ENCODE results near the gene PSORS1C2. TPM values are rescaled to one million over a fixed set of nuclear protein-coding genes. Genes with fewer than 3 reads are reported as not detected.

PSORS1C2 gene
- total RNA-seq, 1 donor from 2014 or later, result not detected

DNA sequence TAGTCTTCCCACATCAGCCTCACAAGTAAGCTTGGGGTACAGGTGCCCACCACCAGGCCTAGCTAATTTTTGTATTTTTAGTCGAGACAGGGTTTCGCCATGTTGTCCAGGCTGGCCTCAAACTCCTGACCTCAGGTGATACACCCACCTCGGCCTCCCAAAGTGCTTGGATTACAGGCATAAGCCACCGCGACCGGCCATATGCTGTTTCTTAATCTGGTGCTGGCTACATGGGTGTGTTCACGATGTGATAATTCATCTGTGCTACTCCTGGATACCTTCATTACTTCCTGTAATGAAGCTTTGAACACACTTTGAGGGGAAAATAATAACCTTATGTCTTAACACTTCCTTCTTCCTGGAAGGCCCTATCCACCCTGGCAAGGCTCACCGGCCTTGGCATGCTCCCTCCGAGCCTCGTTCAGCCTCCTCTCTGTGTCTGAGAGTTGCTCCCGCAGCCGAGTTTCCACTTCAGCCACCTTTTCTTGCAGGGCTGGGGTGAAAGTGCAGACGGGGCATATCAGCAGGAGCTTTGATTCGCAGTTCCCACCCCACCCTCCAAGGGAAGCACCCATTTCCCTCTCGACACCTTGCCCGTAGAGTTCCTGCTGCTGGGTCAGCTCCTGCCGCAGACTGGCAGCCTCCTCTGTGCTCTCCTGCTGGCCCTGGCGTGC, 5.6 kb upstream of the PSORS1C2 start:
- H3K4me3 ChIP-seq (ENCODE audit: low read depth, low read length), result no peak overlapping the region
- TF ChIP-seq, protein P1, sequence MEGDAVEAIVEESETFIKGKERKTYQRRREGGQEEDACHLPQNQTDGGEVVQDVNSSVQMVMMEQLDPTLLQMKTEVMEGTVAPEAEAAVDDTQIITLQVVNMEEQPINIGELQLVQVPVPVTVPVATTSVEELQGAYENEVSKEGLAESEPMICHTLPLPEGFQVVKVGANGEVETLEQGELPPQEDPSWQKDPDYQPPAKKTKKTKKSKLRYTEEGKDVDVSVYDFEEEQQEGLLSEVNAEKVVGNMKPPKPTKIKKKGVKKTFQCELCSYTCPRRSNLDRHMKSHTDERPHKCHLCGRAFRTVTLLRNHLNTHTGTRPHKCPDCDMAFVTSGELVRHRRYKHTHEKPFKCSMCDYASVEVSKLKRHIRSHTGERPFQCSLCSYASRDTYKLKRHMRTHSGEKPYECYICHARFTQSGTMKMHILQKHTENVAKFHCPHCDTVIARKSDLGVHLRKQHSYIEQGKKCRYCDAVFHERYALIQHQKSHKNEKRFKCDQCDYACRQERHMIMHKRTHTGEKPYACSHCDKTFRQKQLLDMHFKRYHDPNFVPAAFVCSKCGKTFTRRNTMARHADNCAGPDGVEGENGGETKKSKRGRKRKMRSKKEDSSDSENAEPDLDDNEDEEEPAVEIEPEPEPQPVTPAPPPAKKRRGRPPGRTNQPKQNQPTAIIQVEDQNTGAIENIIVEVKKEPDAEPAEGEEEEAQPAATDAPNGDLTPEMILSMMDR (conservative IDR thresholded peaks at IDR 0.05; ENCODE audit: low read depth, low read length), result no peak
- no peak for DNase-seq (ENCODE audit: low read depth)

DNA sequence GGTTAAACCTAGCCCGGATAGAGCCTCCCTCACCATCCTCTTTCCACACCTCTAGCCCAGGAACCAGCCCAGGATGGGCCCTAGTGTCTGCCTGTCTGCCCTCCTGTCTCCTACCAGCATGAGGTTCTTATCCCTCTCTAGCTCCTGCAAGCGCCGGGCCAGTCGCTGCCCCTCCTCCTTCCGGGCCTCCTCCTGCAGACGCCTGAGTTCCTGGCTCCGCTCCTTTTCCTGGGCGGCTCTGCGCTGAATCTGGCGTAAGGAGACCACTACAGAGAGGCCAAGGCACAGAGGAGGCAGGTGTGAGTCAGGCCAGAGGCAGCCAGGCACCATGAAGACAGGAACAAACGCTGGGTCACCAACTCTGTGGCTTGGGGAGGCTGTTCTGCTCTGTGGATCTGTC, 4.3 kb upstream of the PSORS1C2 start:
- DNase-seq (ENCODE audit: low read depth), result no peak
- TF ChIP-seq, protein P1 (conservative IDR thresholded peaks at IDR 0.05; ENCODE audit: low read depth, low read length), result no peak
- no peak overlapping the region for H3K4me3 ChIP-seq (ENCODE audit: low read depth, low read length)

DNA sequence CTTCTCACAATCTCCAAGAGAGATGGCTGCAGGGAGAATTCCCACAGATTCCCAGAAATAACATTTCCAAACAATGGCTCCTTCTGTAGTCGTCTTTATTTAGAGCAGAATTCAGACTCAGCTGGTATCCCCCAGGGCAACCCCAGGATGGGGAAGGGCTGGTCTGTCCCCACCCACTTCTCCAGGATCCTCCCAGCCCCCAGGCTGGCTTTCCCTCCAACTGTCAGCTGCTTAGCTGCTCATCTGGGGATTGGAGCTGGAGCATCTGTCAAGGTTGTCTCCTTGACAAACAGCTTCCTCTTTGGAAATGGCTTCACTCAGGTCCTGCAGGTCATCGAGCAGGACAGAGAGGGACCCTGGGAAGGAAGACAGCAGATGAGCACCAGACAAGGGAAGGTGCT, 3.5 kb upstream of the PSORS1C2 start:
- TF ChIP-seq, protein P1 (conservative IDR thresholded peaks at IDR 0.05; ENCODE audit: low read depth, low read length), result no peak
- no peak for DNase-seq (ENCODE audit: low read depth)
- no peak overlapping the region for H3K4me3 ChIP-seq (ENCODE audit: low read depth, low read length)

DNA sequence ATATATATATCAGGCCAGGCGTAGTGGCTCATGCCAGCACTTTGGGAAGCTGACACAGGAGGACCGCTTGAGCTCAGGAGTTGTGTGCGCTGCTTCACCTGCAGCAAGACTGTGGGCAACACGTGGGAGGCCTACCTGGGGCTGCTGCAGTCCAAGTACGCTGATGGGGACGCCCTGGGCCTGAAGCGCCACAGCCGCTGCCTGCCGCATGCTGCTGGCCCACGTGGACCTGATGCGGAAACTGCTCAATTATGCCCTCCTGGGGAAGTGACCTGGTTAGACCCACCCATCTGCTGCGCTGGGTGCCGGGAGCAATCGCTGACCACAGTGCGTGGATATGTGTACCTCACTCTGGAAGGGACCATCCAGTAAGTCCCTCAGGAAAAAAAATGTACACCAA, 1.8 kb upstream of the PSORS1C2 start:
- H3K4me3 ChIP-seq (ENCODE audit: low read depth, low read length), result no peak overlapping the region
- TF ChIP-seq, protein P1 (conservative IDR thresholded peaks at IDR 0.05; ENCODE audit: low read depth, low read length), result no peak
- DNase-seq (ENCODE audit: low read depth), result no peak

DNA sequence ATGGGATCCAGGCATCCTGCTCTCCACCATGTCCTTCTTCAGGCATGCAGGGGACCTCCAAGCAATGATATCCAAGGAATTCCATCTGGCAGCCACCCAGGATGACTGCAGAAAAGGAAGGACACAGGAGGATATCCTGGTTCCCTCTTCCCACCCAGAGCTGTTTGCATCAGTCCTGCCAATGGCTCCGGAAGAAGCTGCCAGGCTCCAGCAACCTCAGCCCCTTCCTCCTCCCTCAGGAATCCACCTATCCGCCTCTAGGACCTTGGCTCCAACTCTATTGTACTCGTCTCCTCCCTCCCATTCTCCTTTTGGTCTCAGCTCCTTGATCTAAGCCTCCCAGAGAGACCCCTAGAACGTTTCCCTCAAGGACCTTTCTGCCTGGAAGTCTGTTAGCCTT, 733 bp upstream of the PSORS1C2 start:
- no peak for DNase-seq (ENCODE audit: low read depth)
- H3K4me3 ChIP-seq (ENCODE audit: low read depth, low read length), result no peak overlapping the region
- TF ChIP-seq, protein P1 (conservative IDR thresholded peaks at IDR 0.05; ENCODE audit: low read depth, low read length), result no peak

DNA sequence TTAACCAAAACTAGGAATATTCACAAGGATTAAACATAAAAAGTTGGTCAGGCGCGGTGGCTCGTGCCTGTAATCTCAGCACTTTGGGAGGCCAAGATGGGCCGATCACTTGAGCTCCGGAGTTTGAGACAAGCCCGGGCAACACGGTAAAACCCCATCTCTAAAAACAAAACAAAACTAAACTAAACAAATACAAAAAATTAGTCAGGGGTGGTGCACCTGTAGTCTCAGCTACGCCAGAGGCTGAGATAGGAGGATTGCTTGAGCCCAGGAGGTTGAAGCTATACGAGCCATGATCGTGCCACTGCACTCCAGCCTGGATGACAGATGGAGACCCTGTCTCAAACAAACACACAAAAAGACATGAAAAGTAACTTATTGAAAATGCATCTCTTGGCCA, 3.2 kb downstream of the PSORS1C2 start:
- TF ChIP-seq, protein P1 (conservative IDR thresholded peaks at IDR 0.05; ENCODE audit: low read depth, low read length), result no peak
- no peak for DNase-seq (ENCODE audit: low read depth)
- no peak overlapping the region for H3K4me3 ChIP-seq (ENCODE audit: low read depth, low read length)

DNA sequence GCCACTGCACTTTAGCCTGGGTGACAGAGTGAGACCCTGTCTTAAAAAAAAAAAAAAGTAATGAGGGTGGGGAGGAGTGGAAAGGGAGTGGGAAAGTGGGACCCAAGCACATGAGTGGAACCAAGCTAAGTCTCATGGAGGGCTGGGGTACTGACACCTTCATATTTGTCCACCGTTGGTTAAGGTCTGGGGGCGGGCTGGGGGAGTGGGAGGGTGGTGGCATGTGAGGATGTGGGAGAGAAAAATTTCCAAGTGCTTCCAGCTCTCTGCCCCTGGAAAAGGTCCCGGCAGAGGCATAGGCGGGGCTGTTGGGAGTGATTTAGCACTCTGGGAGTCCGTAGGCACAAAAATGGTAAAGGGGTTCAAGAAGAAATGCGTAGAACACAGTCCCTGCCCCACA, 6.1 kb downstream of the PSORS1C2 start:
- H3K4me3 ChIP-seq (ENCODE audit: low read depth, low read length), result no peak overlapping the region
- TF ChIP-seq, protein P1 (conservative IDR thresholded peaks at IDR 0.05; ENCODE audit: low read depth, low read length), result no peak
- no peak for DNase-seq (ENCODE audit: low read depth)

All from epithelial cell of proximal tubule (primary cell).